Mucosa of stomach (tissue), 1 donor: ENCODE results near the gene ETFDH.
A peak's percentile ranks its signal among the peaks of the same experiment; 100 is the strongest.
"Not testable (repeated sequence)": the region's sequence is repeated elsewhere in the genome, so short reads cannot be mapped to it uniquely, and the experiment has no call there.

ENCODE experiments used
- H3K27me3 ChIP-seq: one replicate; pipeline ENCODE4 v1.7.0; 2013; ENCODE audit warnings: mild to moderate bottlenecking, low read length; ENCODE audit not compliant: control insufficient read depth, insufficient read depth
- H3K36me3 ChIP-seq: one replicate; pipeline ENCODE4 v1.7.0; 2013; ENCODE audit warnings: low read length; ENCODE audit not compliant: control insufficient read depth, insufficient read depth
- H3K4me1 ChIP-seq: one replicate; pipeline ENCODE4 v1.7.0; 2013; ENCODE audit warnings: mild to moderate bottlenecking, low read length; ENCODE audit not compliant: control insufficient read depth, insufficient read depth
- H3K4me3 ChIP-seq: one replicate; pipeline ENCODE4 v1.7.0; 2013; ENCODE audit warnings: low read length
- H3K9ac ChIP-seq: one replicate; pipeline ENCODE4 v1.7.0; 2013; ENCODE audit warnings: mild to moderate bottlenecking, low read length, moderate library complexity
- H3K9me3 ChIP-seq: one replicate; pipeline ENCODE4 v1.7.0; 2013; ENCODE audit warnings: mild to moderate bottlenecking, low read length, moderate library complexity; ENCODE audit not compliant: control insufficient read depth
- donor health status: Pancreatic carcinoma.

ETFDH gene

GRCh38 chr4:158688813-158689212 is 16.7 kb downstream of the ETFDH start:
- no peaks in the 10 kb centered on the region for H3K4me1 ChIP-seq
- no peaks in the 10 kb centered on the region for H3K36me3 ChIP-seq
- H3K9ac ChIP-seq: no peak overlapping the region
- no peak overlapping the region for H3K4me3 ChIP-seq
- no peaks in the 10 kb centered on the region for H3K27me3 ChIP-seq
- H3K9me3 ChIP-seq: no peaks in the 10 kb centered on the region

- H3K9ac ChIP-seq: no peak overlapping the region
- peaks cover 6% of the 10 kb centered on the region for H3K36me3 ChIP-seq
- no peaks in the 10 kb centered on the region for H3K4me1 ChIP-seq
- H3K9me3 ChIP-seq: no peaks in the 10 kb centered on the region
- H3K4me3 ChIP-seq: no peak overlapping the region
- H3K27me3 ChIP-seq: no peaks in the 10 kb centered on the region
Measured at GRCh38 chr4:158704274-158704673, 32.2 kb downstream of the ETFDH start.

- H3K9me3 ChIP-seq: no peaks in the 10 kb centered on the region
- no peaks in the 10 kb centered on the region for H3K27me3 ChIP-seq
- H3K4me3 ChIP-seq: no peak overlapping the region
- H3K4me1 ChIP-seq: no peaks in the 10 kb centered on the region
- no peak overlapping the region for H3K9ac ChIP-seq
- H3K36me3 ChIP-seq: no peaks in the 10 kb centered on the region
Measured at GRCh38 chr4:158710814-158711213, 38.7 kb downstream of the ETFDH start.

GRCh38 chr4:158712622-158713021 is 40.5 kb downstream of the ETFDH start:
- H3K27me3 ChIP-seq, H3K9me3 ChIP-seq, H3K4me1 ChIP-seq, H3K4me3 ChIP-seq, H3K36me3 ChIP-seq, H3K9ac ChIP-seq: not testable (repeated sequence)

- Histone ChIP-seq H3K36me3 (no peaks in the 10 kb centered on the region), H3K9ac (no peak overlapping the region)
Measured at GRCh38 chr4:158714937-158715336, 42.8 kb downstream of the ETFDH start.

GRCh38 chr4:158715802-158716201 is 43.7 kb downstream of the ETFDH start:
- Histone ChIP-seq H3K36me3 (no peaks in the 10 kb centered on the region), H3K4me1 (no peaks in the 10 kb centered on the region), H3K9me3 (no peaks in the 10 kb centered on the region), H3K27me3 (no peaks in the 10 kb centered on the region), H3K9ac (no peak overlapping the region), H3K4me3 (no peak overlapping the region)

More at GRCh38 chr4:158714937-158715336, 42.8 kb downstream of the ETFDH start:
- Histone ChIP-seq H3K9me3 (no peaks in the 10 kb centered on the region), H3K4me1 (no peaks in the 10 kb centered on the region), H3K4me3 (no peak overlapping the region), H3K27me3 (no peaks in the 10 kb centered on the region)

- no peak overlapping the region for H3K9ac ChIP-seq
- no peaks in the 10 kb centered on the region for H3K9me3 ChIP-seq
- H3K4me1 ChIP-seq: peaks cover 7% of the 10 kb centered on the region
- no peak overlapping the region for H3K4me3 ChIP-seq
- no peaks in the 10 kb centered on the region for H3K27me3 ChIP-seq
- no peaks in the 10 kb centered on the region for H3K36me3 ChIP-seq
Measured at GRCh38 chr4:158721680-158722079, 49.6 kb downstream of the ETFDH start.

GRCh38 chr4:158722291-158722916 is 50.3 kb downstream of the ETFDH start:
- Histone ChIP-seq H3K4me3 (peak overlapping the region; percentile 62), H3K9ac (peak overlapping the region; percentile 85), H3K27me3 (no peaks in the 10 kb centered on the region), H3K9me3 (no peaks in the 10 kb centered on the region), H3K4me1 (peaks cover 7% of the 10 kb centered on the region), H3K36me3 (no peaks in the 10 kb centered on the region)

GRCh38 chr4:158722917-158723793 is 51.1 kb downstream of the ETFDH start, which contains the start of gene PPID:
Gene PPID, minus strand, starts transcription at chr4:158723396. Its CDS starts 108 bp downstream, at chr4:158723288.
- H3K9ac ChIP-seq: peak within 1 kb of the TSS; percentile 85
- H3K27me3 ChIP-seq: no peaks in the 10 kb centered on the region
- H3K4me1 ChIP-seq: peaks cover 7% of the 10 kb centered on the region
- peak within 1 kb of the TSS; percentile 62 for H3K4me3 ChIP-seq
- no peaks in the 10 kb centered on the region for H3K36me3 ChIP-seq
- H3K9me3 ChIP-seq: no peaks in the 10 kb centered on the region

- H3K27me3 ChIP-seq: peaks cover 1% of the 10 kb centered on the region
- H3K9ac ChIP-seq: no peak overlapping the region
- no peak overlapping the region for H3K4me3 ChIP-seq
- H3K4me1 ChIP-seq: peaks cover 7% of the 10 kb centered on the region
- H3K36me3 ChIP-seq: no peaks in the 10 kb centered on the region
- H3K9me3 ChIP-seq: no peaks in the 10 kb centered on the region
Measured at GRCh38 chr4:158724637-158725036, 52.5 kb downstream of the ETFDH start.

GRCh38 chr4:158726633-158727032 is 54.5 kb downstream of the ETFDH start:
- Histone ChIP-seq H3K4me1 (peaks cover 7% of the 10 kb centered on the region), H3K9me3 (no peaks in the 10 kb centered on the region), H3K4me3 (no peak overlapping the region), H3K9ac (no peak overlapping the region), H3K27me3 (peaks cover 3% of the 10 kb centered on the region), H3K36me3 (no peaks in the 10 kb centered on the region)

- Histone ChIP-seq H3K4me1 (no peaks in the 10 kb centered on the region), H3K36me3 (no peaks in the 10 kb centered on the region), H3K27me3 (peaks cover 3% of the 10 kb centered on the region)
Measured at GRCh38 chr4:158728236-158728635, 56.1 kb downstream of the ETFDH start.

More at GRCh38 chr4:158728236-158728635, 56.1 kb downstream of the ETFDH start:
- no peak overlapping the region for H3K9ac ChIP-seq
- H3K9me3 ChIP-seq: no peaks in the 10 kb centered on the region
- H3K4me3 ChIP-seq: no peak overlapping the region
